Measurements from ENCODE around the gene ZNF791.
"Not testable (repeated sequence)": the region's sequence is repeated elsewhere in the genome, so short reads cannot be mapped to it uniquely, and the experiment has no call there.

The ZNF791 gene

GRCh38 chr19:12668932-12669269 lies 58.2 kb downstream of the ZNF791 start:
- H3K36me3 Mint-ChIP-seq, result peaks cover 2% of the 10 kb centered on the region
- peak overlapping the region; percentile 97 for H3K4me3 Mint-ChIP-seq
- peaks cover 48% of the 10 kb centered on the region for H3K4me1 Mint-ChIP-seq (ENCODE audit: low read depth)
- H3K27ac Mint-ChIP-seq, result peak overlapping the region; percentile 100
- H3K9me3 Mint-ChIP-seq (ENCODE audit: low read depth), result no peaks in the 10 kb centered on the region
- H3K27me3 Mint-ChIP-seq, result no peaks in the 10 kb centered on the region

- peak overlapping the region; percentile 100 for H3K27ac Mint-ChIP-seq
- H3K4me3 Mint-ChIP-seq, result peak overlapping the region; percentile 97
- no peaks in the 10 kb centered on the region for H3K9me3 Mint-ChIP-seq (ENCODE audit: low read depth)
- H3K4me1 Mint-ChIP-seq (ENCODE audit: low read depth), result peaks cover 48% of the 10 kb centered on the region
- H3K36me3 Mint-ChIP-seq, result peaks cover 2% of the 10 kb centered on the region
- H3K27me3 Mint-ChIP-seq, result no peaks in the 10 kb centered on the region
Observed at GRCh38 chr19:12669270-12670158, 58.8 kb downstream of the ZNF791 start.

GRCh38 chr19:12670159-12670928 lies 59.6 kb downstream of the ZNF791 start:
- peak overlapping the region; percentile 97 for H3K4me3 Mint-ChIP-seq
- H3K36me3 Mint-ChIP-seq, result peaks cover 2% of the 10 kb centered on the region
- H3K27ac Mint-ChIP-seq, result peak overlapping the region; percentile 100
- no peaks in the 10 kb centered on the region for H3K9me3 Mint-ChIP-seq (ENCODE audit: low read depth)
- peaks cover 40% of the 10 kb centered on the region for H3K4me1 Mint-ChIP-seq (ENCODE audit: low read depth)
- no peaks in the 10 kb centered on the region for H3K27me3 Mint-ChIP-seq

- no peak overlapping the region for H3K4me3 Mint-ChIP-seq
- peaks cover 4% of the 10 kb centered on the region for H3K36me3 Mint-ChIP-seq
- no peak overlapping the region for H3K27ac Mint-ChIP-seq
- no peaks in the 10 kb centered on the region for H3K9me3 Mint-ChIP-seq (ENCODE audit: low read depth)
- H3K27me3 Mint-ChIP-seq, result no peaks in the 10 kb centered on the region
- H3K4me1 Mint-ChIP-seq (ENCODE audit: low read depth), result peaks cover 36% of the 10 kb centered on the region
Observed at GRCh38 chr19:12672744-12673143, 62.0 kb downstream of the ZNF791 start.

GRCh38 chr19:12675399-12675798 lies 64.7 kb downstream of the ZNF791 start:
- Mint-ChIP-seq H3K4me3 (no peak overlapping the region), H3K27me3 (no peaks in the 10 kb centered on the region), H3K36me3 (peaks cover 4% of the 10 kb centered on the region), H3K9me3 (ENCODE audit: low read depth) (no peaks in the 10 kb centered on the region), H3K27ac (no peak overlapping the region), H3K4me1 (ENCODE audit: low read depth) (peaks cover 28% of the 10 kb centered on the region)

DNA sequence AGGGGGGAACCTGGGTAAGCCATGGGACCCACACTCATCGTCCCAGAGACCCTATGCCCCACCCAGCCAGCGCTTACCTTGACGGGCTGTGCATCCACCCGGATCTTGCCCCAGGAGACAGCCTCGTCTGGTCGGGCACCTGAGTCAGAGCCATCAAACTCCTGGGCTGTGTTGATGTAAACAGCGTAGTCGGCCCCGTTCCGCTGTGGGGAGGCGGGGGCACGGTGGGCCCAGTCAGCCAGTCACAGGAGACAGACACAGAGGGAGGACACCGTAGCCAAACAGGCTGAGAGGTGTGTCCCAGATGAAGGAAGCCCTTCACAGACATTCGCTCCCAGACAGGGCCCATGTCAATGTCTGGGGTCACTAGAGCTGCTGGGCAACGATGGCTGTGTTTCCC lies 65.2 kb downstream of the ZNF791 start:
- H3K36me3 Mint-ChIP-seq, result peaks cover 5% of the 10 kb centered on the region
- H3K4me3 Mint-ChIP-seq, result no peak overlapping the region
- H3K9me3 Mint-ChIP-seq (ENCODE audit: low read depth), result no peaks in the 10 kb centered on the region
- no peak overlapping the region for H3K27ac Mint-ChIP-seq
- peaks cover 28% of the 10 kb centered on the region for H3K4me1 Mint-ChIP-seq (ENCODE audit: low read depth)
- H3K27me3 Mint-ChIP-seq, result no peaks in the 10 kb centered on the region

- Mint-ChIP-seq H3K4me1 (ENCODE audit: low read depth) (peaks cover 32% of the 10 kb centered on the region), H3K4me3 (no peak overlapping the region), H3K36me3 (peaks cover 8% of the 10 kb centered on the region), H3K27me3 (no peaks in the 10 kb centered on the region), H3K27ac (peak overlapping the region; percentile 23), H3K9me3 (ENCODE audit: low read depth) (no peaks in the 10 kb centered on the region)
Observed at GRCh38 chr19:12676384-12676792, 65.7 kb downstream of the ZNF791 start.

- no peak overlapping the region for H3K4me3 Mint-ChIP-seq
- no peaks in the 10 kb centered on the region for H3K9me3 Mint-ChIP-seq (ENCODE audit: low read depth)
- peaks cover 7% of the 10 kb centered on the region for H3K36me3 Mint-ChIP-seq
- no peaks in the 10 kb centered on the region for H3K27me3 Mint-ChIP-seq
- peaks cover 30% of the 10 kb centered on the region for H3K4me1 Mint-ChIP-seq (ENCODE audit: low read depth)
- H3K27ac Mint-ChIP-seq, result peak overlapping the region; percentile 41
Observed at GRCh38 chr19:12676928-12677327, 66.2 kb downstream of the ZNF791 start.

DNA sequence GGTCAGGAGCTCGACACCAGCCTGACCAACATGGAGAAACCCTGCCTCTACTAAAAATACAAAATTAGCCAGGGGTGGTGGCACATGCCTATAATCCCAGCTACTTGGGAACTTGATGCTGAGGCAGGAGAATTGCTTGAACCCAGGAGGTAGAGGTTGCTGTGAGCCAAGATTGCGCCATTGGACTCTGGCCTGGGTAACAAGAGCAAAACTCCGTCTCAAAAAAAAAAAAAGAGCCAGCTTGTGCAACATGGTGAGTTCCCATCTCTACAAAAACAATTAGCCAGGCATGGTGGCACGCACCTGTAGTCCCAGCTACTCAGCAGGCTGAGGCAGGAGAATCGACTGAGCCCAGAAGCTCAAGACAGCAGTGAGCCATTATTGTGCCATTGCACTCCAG lies 67.3 kb downstream of the ZNF791 start:
- not testable (repeated sequence) for H3K27ac Mint-ChIP-seq; H3K4me3 Mint-ChIP-seq; H3K36me3 Mint-ChIP-seq; H3K9me3 Mint-ChIP-seq (ENCODE audit: low read depth); H3K27me3 Mint-ChIP-seq
- H3K4me1 Mint-ChIP-seq (ENCODE audit: low read depth), result peaks cover 28% of the 10 kb centered on the region

DNA sequence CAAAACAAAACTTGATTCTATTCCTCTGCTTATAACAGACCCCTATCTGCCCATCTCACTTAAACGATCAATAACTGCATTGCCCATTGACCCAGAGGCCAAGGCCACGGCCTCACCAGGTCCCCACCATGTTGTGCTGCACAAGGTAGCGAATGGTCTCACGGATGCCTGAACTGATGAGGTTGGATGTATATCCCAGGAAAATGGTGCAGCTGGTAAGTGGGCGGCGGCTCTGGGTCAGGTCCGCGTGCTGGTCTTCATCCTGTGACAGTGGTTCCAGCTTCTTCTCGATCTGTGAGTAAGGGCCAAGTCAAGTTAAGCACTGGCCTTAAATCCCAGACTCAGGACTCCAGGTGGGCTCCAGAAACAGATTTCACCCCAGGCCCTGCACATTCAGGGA lies 69.3 kb downstream of the ZNF791 start:
- peak overlapping the region; percentile 93 for H3K4me3 Mint-ChIP-seq
- no peak overlapping the region for H3K27ac Mint-ChIP-seq
- H3K27me3 Mint-ChIP-seq, result no peaks in the 10 kb centered on the region
- peaks cover 5% of the 10 kb centered on the region for H3K36me3 Mint-ChIP-seq
- H3K9me3 Mint-ChIP-seq (ENCODE audit: low read depth), result no peaks in the 10 kb centered on the region
- H3K4me1 Mint-ChIP-seq (ENCODE audit: low read depth), result peaks cover 27% of the 10 kb centered on the region

GRCh38 chr19:12681074-12681987 lies 70.6 kb downstream of the ZNF791 start, which contains the start of gene DHPS:
Gene DHPS, minus strand, starts transcription at chr19:12681880. Its CDS starts 114 bp downstream, at chr19:12681766.
- no peaks in the 10 kb centered on the region for H3K27me3 Mint-ChIP-seq
- H3K36me3 Mint-ChIP-seq, result peaks cover 5% of the 10 kb centered on the region
- H3K27ac Mint-ChIP-seq, result peak within 1 kb of the TSS; percentile 90
- H3K9me3 Mint-ChIP-seq (ENCODE audit: low read depth), result no peaks in the 10 kb centered on the region
- peaks cover 25% of the 10 kb centered on the region for H3K4me1 Mint-ChIP-seq (ENCODE audit: low read depth)
- peak within 1 kb of the TSS; percentile 93 for H3K4me3 Mint-ChIP-seq
